GM19193 (cell line): ENCODE results near the gene TMEM250.

Source experiments
- POLR2A ChIP-seq: IDR thresholded peaks from 4 replicates; pipeline ENCODE4 v1.6.1; 2011; ENCODE audit not compliant: insufficient read depth, insufficient read length; ENCODE audit errors: extremely low read depth

TMEM250 gene

GRCh38 chr9:136121801-136122200, 3.1 kb upstream of the TMEM250 start:
- no peak for TF ChIP-seq POLR2A

- no peak for TF ChIP-seq POLR2A
These were observed 1.8 kb upstream of the TMEM250 start for GRCh38 chr9:136120438-136120844.

GRCh38 chr9:136119883-136120393, 1.3 kb upstream of the TMEM250 start:
- no peak for TF ChIP-seq POLR2A

GRCh38 chr9:136119061-136119882, 597 bp upstream of the TMEM250 start:
- no peak for TF ChIP-seq POLR2A

- TF ChIP-seq POLR2A: peak; percentile 8
These were observed 757 bp downstream of the TMEM250 start for GRCh38 chr9:136117916-136118319.

- peak; percentile 58 for TF ChIP-seq POLR2A
These were observed 1.3 kb downstream of the TMEM250 start for GRCh38 chr9:136117291-136117915.

GRCh38 chr9:136116360-136117098, 2.1 kb downstream of the TMEM250 start:
- no peak for TF ChIP-seq POLR2A

GRCh38 chr9:136115641-136116359, 2.9 kb downstream of the TMEM250 start:
- no peak for TF ChIP-seq POLR2A

- no peak for TF ChIP-seq POLR2A
These were observed 3.5 kb downstream of the TMEM250 start for GRCh38 chr9:136115206-136115605.

- no peak for TF ChIP-seq POLR2A
These were observed 4.1 kb downstream of the TMEM250 start for GRCh38 chr9:136114610-136115009.

- TF ChIP-seq POLR2A: peak; percentile 33
These were observed 6.1 kb downstream of the TMEM250 start for GRCh38 chr9:136112541-136112940.

- no peak for TF ChIP-seq POLR2A
These were observed 6.8 kb downstream of the TMEM250 start for GRCh38 chr9:136111910-136112309.

- TF ChIP-seq POLR2A: peak; percentile 46
These were observed 7.5 kb downstream of the TMEM250 start for GRCh38 chr9:136111190-136111589.

GRCh38 chr9:136110082-136111061, 8.3 kb downstream of the TMEM250 start:
- TF ChIP-seq POLR2A: no peak

GRCh38 chr9:136109351-136110081, 9.2 kb downstream of the TMEM250 start:
- TF ChIP-seq POLR2A: peak; percentile 57
